ENCODE measurements around the gene ZFTA. TPM values are rescaled to one million over a fixed set of nuclear protein-coding genes. Genes with fewer than 3 reads are reported as not detected.

ZFTA gene
- total RNA-seq, 1 experiment from 2014 or later = 30.8 TPM

GRCh38 chr11:63761188-63761587 is 7.4 kb downstream of the ZFTA start:
- DNase-seq = no peak
- ChIA-PET CTCF (no interaction called here), POLR2A (no interaction called here)
- Mint-ChIP-seq H3K27me3 (ENCODE audit: insufficient read depth, unreplicated experiment) (no peaks in the 10 kb centered on the region), H3K9me3 (ENCODE audit: unreplicated experiment) (no peaks in the 10 kb centered on the region), H3K27ac (ENCODE audit: unreplicated experiment) (no peak overlapping the region), H3K36me3 (ENCODE audit: insufficient read depth, unreplicated experiment) (peaks cover 79% of the 10 kb centered on the region), H3K4me3 (ENCODE audit: unreplicated experiment) (no peak overlapping the region), H3K4me1 (ENCODE audit: low read depth, unreplicated experiment) (peaks cover 10% of the 10 kb centered on the region)
- Histone ChIP-seq H3K27me3 (replicated peaks; ENCODE audit: control insufficient read depth, insufficient read depth, low read length) (no peaks in the 10 kb centered on the region), H3K4me1 (peaks cover 19% of the 10 kb centered on the region), H3K4me3 (ENCODE audit: low read depth, low read length) (no peak overlapping the region), H3K9me3 (no peaks in the 10 kb centered on the region), H3K36me3 (ENCODE audit: control insufficient read depth, insufficient read depth, low read length) (peaks cover 6% of the 10 kb centered on the region)
- BruUV-seq (replicated peaks) = no TSS peak
- intact Hi-C loops (cut with micrococcal nuclease; ENCODE audit: unreplicated experiment) = no loop called here
- TF ChIP-seq, protein P1, sequence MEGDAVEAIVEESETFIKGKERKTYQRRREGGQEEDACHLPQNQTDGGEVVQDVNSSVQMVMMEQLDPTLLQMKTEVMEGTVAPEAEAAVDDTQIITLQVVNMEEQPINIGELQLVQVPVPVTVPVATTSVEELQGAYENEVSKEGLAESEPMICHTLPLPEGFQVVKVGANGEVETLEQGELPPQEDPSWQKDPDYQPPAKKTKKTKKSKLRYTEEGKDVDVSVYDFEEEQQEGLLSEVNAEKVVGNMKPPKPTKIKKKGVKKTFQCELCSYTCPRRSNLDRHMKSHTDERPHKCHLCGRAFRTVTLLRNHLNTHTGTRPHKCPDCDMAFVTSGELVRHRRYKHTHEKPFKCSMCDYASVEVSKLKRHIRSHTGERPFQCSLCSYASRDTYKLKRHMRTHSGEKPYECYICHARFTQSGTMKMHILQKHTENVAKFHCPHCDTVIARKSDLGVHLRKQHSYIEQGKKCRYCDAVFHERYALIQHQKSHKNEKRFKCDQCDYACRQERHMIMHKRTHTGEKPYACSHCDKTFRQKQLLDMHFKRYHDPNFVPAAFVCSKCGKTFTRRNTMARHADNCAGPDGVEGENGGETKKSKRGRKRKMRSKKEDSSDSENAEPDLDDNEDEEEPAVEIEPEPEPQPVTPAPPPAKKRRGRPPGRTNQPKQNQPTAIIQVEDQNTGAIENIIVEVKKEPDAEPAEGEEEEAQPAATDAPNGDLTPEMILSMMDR (IDR thresholded peaks at IDR 0.05; ENCODE audit: insufficient read depth in 1 of 2, low read depth in 1 of 2, low read length in 1 of 2, severe bottlenecking in 1 of 2, unreplicated experiment in 1 of 2) = no peak

DNA sequence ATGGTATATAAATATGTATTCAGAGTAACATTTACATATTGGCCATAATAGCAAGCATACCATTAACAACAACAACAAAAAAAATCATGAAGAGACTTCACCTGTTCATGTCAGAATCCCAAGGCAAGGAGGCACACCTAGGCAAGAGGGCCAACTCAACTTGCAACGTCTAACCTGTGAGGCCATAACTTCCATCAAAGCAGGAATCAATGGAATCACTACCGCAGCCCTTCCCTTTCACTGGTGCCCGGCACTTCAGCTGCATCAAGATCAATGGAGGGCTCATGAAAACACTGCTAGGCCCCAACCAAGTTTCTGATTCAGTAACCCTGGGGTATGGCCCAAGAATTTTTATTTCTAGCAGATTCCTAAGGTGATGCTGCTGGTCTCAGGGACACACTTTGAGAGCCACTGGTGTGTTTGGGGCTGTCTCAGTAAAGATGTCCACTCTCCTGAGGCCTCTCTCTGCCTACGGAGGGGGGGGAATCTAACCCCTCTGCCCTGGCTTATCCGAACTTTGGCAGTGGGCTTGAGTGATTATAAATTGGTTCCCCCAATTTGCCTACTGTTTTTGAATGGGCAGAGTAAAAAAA is 8.0 kb downstream of the ZFTA start:
- no peak overlapping the region for H3K4me3 ChIP-seq (ENCODE audit: low read depth, low read length)
- ChIA-PET CTCF (no interaction called here), POLR2A (no interaction called here)
- Mint-ChIP-seq H3K27me3 (ENCODE audit: insufficient read depth, unreplicated experiment) (no peaks in the 10 kb centered on the region), H3K36me3 (ENCODE audit: insufficient read depth, unreplicated experiment) (peaks cover 73% of the 10 kb centered on the region), H3K9me3 (ENCODE audit: unreplicated experiment) (no peaks in the 10 kb centered on the region), H3K4me1 (ENCODE audit: low read depth, unreplicated experiment) (peaks cover 7% of the 10 kb centered on the region), H3K4me3 (ENCODE audit: unreplicated experiment) (no peak overlapping the region), H3K27ac (ENCODE audit: unreplicated experiment) (no peak overlapping the region)
- H3K36me3 ChIP-seq (ENCODE audit: control insufficient read depth, insufficient read depth, low read length) = peaks cover 5% of the 10 kb centered on the region
- no TSS peak for BruUV-seq (replicated peaks)
- no peaks in the 10 kb centered on the region for H3K9me3 ChIP-seq
- no peak for DNase-seq
- intact Hi-C loops (cut with micrococcal nuclease; ENCODE audit: unreplicated experiment) = no loop called here
- no peaks in the 10 kb centered on the region for H3K27me3 ChIP-seq (replicated peaks; ENCODE audit: control insufficient read depth, insufficient read depth, low read length)
- TF ChIP-seq, protein P1 (IDR thresholded peaks at IDR 0.05; ENCODE audit: insufficient read depth in 1 of 2, low read depth in 1 of 2, low read length in 1 of 2, severe bottlenecking in 1 of 2, unreplicated experiment in 1 of 2) = no peak
- peaks cover 13% of the 10 kb centered on the region for H3K4me1 ChIP-seq

GRCh38 chr11:63756919-63757761 is 11.4 kb downstream of the ZFTA start:
- Mint-ChIP-seq H3K4me3 (ENCODE audit: unreplicated experiment) (no peak overlapping the region), H3K36me3 (ENCODE audit: insufficient read depth, unreplicated experiment) (peaks cover 89% of the 10 kb centered on the region), H3K9me3 (ENCODE audit: unreplicated experiment) (no peaks in the 10 kb centered on the region), H3K27me3 (ENCODE audit: insufficient read depth, unreplicated experiment) (no peaks in the 10 kb centered on the region), H3K4me1 (ENCODE audit: low read depth, unreplicated experiment) (no peaks in the 10 kb centered on the region), H3K27ac (ENCODE audit: unreplicated experiment) (no peak overlapping the region)
- TF ChIP-seq, protein P1 (IDR thresholded peaks at IDR 0.05; ENCODE audit: insufficient read depth in 1 of 2, low read depth in 1 of 2, low read length in 1 of 2, severe bottlenecking in 1 of 2, unreplicated experiment in 1 of 2) = no peak
- Histone ChIP-seq H3K27me3 (replicated peaks; ENCODE audit: control insufficient read depth, insufficient read depth, low read length) (no peaks in the 10 kb centered on the region), H3K36me3 (ENCODE audit: control insufficient read depth, insufficient read depth, low read length) (peaks cover 3% of the 10 kb centered on the region; the same call in 1 of the 2 replicates), H3K4me1 (no peaks in the 10 kb centered on the region), H3K4me3 (ENCODE audit: low read depth, low read length) (no peak overlapping the region), H3K9me3 (no peaks in the 10 kb centered on the region)
- intact Hi-C loops (cut with micrococcal nuclease; ENCODE audit: unreplicated experiment) = no loop called here
- CTCF ChIA-PET = interaction anchor here (0.7 kb wide), 1 partner anchor 150 kb away, joined by 4 read pairs; no protein-coding TSS in a partner anchor
- POLR2A ChIA-PET = no interaction called here
- BruUV-seq (replicated peaks) = no TSS peak
- no peak for DNase-seq

Measured in Caco-2 (cell line).